ENCODE data around the gene KCND2. TPM values are rescaled to one million over a fixed set of nuclear protein-coding genes. Genes with fewer than 3 reads are reported as not detected.

KCND2 gene
- total RNA-seq, 1 experiment from 2014 or later = not detected

DNA sequence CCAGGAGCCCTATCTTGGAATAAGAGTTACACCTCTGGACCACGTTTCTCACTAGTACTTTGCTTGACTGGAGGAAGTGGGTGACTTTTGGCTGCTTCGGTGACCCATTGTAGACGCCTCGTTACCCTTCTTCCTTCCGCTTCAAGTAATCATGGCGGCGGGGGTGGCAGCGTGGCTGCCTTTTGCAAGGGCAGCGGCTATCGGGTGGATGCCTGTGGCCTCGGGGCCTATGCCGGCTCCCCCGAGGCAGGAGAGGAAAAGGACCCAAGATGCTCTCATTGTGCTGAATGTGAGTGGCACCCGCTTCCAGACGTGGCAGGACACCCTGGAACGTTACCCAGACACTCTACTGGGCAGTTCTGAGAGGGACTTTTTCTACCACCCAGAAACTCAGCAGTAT lies 1.5 kb downstream of the KCND2 start:
- Mint-ChIP-seq H3K4me1 (ENCODE audit: low read depth, unreplicated experiment) (peaks cover 8% of the 10 kb centered on the region), H3K9me3 (ENCODE audit: unreplicated experiment) (no peaks in the 10 kb centered on the region), H3K27ac (ENCODE audit: unreplicated experiment) (no peak overlapping the region), H3K36me3 (ENCODE audit: insufficient read depth, unreplicated experiment) (no peaks in the 10 kb centered on the region), H3K27me3 (ENCODE audit: insufficient read depth, unreplicated experiment) (peaks cover 29% of the 10 kb centered on the region), H3K4me3 (ENCODE audit: unreplicated experiment) (no peak overlapping the region)
- DNase-seq = no peak
- BruUV-seq (replicated peaks) = no TSS peak
- Histone ChIP-seq H3K27me3 (replicated peaks; ENCODE audit: control insufficient read depth, insufficient read depth, low read length) (no peaks in the 10 kb centered on the region; the same call in 1 of the 2 replicates), H3K9me3 (no peaks in the 10 kb centered on the region), H3K4me3 (ENCODE audit: low read depth, low read length) (no peak overlapping the region), H3K4me1 (no peaks in the 10 kb centered on the region), H3K36me3 (ENCODE audit: control insufficient read depth, insufficient read depth, low read length) (no peaks in the 10 kb centered on the region)
- POLR2A ChIA-PET = no interaction called here
- TF ChIP-seq, protein P1, sequence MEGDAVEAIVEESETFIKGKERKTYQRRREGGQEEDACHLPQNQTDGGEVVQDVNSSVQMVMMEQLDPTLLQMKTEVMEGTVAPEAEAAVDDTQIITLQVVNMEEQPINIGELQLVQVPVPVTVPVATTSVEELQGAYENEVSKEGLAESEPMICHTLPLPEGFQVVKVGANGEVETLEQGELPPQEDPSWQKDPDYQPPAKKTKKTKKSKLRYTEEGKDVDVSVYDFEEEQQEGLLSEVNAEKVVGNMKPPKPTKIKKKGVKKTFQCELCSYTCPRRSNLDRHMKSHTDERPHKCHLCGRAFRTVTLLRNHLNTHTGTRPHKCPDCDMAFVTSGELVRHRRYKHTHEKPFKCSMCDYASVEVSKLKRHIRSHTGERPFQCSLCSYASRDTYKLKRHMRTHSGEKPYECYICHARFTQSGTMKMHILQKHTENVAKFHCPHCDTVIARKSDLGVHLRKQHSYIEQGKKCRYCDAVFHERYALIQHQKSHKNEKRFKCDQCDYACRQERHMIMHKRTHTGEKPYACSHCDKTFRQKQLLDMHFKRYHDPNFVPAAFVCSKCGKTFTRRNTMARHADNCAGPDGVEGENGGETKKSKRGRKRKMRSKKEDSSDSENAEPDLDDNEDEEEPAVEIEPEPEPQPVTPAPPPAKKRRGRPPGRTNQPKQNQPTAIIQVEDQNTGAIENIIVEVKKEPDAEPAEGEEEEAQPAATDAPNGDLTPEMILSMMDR (IDR thresholded peaks at IDR 0.05; ENCODE audit: insufficient read depth in 1 of 2, low read depth in 1 of 2, low read length in 1 of 2, severe bottlenecking in 1 of 2, unreplicated experiment in 1 of 2) = no peak
- intact Hi-C loops (cut with micrococcal nuclease; ENCODE audit: unreplicated experiment) = no loop called here
- CTCF ChIA-PET = no interaction called here

DNA sequence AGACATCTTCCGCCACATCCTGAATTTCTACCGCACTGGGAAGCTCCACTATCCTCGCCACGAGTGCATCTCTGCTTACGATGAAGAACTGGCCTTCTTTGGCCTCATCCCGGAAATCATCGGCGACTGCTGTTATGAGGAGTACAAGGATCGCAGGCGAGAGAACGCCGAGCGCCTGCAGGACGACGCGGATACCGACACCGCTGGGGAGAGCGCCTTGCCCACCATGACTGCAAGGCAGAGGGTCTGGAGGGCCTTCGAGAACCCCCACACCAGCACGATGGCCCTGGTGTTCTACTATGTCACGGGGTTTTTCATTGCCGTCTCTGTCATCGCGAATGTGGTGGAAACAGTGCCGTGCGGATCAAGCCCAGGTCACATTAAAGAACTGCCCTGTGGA lies 1.9 kb downstream of the KCND2 start:
- POLR2A ChIA-PET = no interaction called here
- DNase-seq = no peak
- Mint-ChIP-seq H3K9me3 (ENCODE audit: unreplicated experiment) (no peaks in the 10 kb centered on the region), H3K4me1 (ENCODE audit: low read depth, unreplicated experiment) (peaks cover 8% of the 10 kb centered on the region), H3K4me3 (ENCODE audit: unreplicated experiment) (no peak overlapping the region), H3K27me3 (ENCODE audit: insufficient read depth, unreplicated experiment) (peaks cover 27% of the 10 kb centered on the region), H3K27ac (ENCODE audit: unreplicated experiment) (no peak overlapping the region), H3K36me3 (ENCODE audit: insufficient read depth, unreplicated experiment) (no peaks in the 10 kb centered on the region)
- CTCF ChIA-PET = no interaction called here
- H3K36me3 ChIP-seq (ENCODE audit: control insufficient read depth, insufficient read depth, low read length) = no peaks in the 10 kb centered on the region
- H3K4me3 ChIP-seq (ENCODE audit: low read depth, low read length) = no peak overlapping the region
- intact Hi-C loops (cut with micrococcal nuclease; ENCODE audit: unreplicated experiment) = no loop called here
- no peaks in the 10 kb centered on the region for H3K4me1 ChIP-seq
- no TSS peak for BruUV-seq (replicated peaks)
- TF ChIP-seq, protein P1 (IDR thresholded peaks at IDR 0.05; ENCODE audit: insufficient read depth in 1 of 2, low read depth in 1 of 2, low read length in 1 of 2, severe bottlenecking in 1 of 2, unreplicated experiment in 1 of 2) = no peak
- no peaks in the 10 kb centered on the region for H3K9me3 ChIP-seq
- H3K27me3 ChIP-seq (replicated peaks; ENCODE audit: control insufficient read depth, insufficient read depth, low read length) = no peaks in the 10 kb centered on the region; the same call in 1 of the 2 replicates

DNA sequence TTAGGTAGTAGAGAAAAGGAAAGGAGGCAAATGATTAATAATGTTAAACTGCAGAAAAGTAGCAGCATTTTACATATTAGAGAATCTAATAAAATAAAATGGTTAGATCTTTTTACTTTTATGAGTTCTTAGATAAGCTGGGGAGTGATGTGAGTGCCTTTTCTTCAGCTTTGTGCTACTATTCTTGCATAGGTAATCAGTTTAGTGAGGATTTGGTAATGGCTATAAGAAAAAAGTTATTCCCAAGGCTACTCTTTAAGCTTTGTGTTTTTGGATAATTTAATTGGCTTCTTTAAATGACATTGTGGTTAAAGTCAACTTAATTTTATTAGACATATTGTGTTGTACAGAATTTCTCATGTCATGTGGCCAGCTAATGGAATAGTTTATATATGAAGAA lies 3.7 kb downstream of the KCND2 start:
- intact Hi-C loops (cut with micrococcal nuclease; ENCODE audit: unreplicated experiment) = no loop called here
- Mint-ChIP-seq H3K9me3 (ENCODE audit: unreplicated experiment) (no peaks in the 10 kb centered on the region), H3K4me3 (ENCODE audit: unreplicated experiment) (no peak overlapping the region), H3K27ac (ENCODE audit: unreplicated experiment) (no peak overlapping the region), H3K27me3 (ENCODE audit: insufficient read depth, unreplicated experiment) (peaks cover 26% of the 10 kb centered on the region), H3K4me1 (ENCODE audit: low read depth, unreplicated experiment) (peaks cover 8% of the 10 kb centered on the region), H3K36me3 (ENCODE audit: insufficient read depth, unreplicated experiment) (no peaks in the 10 kb centered on the region)
- ChIA-PET CTCF (no interaction called here), POLR2A (no interaction called here)
- Histone ChIP-seq H3K9me3 (no peaks in the 10 kb centered on the region), H3K4me1 (no peaks in the 10 kb centered on the region), H3K36me3 (ENCODE audit: control insufficient read depth, insufficient read depth, low read length) (no peaks in the 10 kb centered on the region), H3K27me3 (replicated peaks; ENCODE audit: control insufficient read depth, insufficient read depth, low read length) (no peaks in the 10 kb centered on the region; the same call in 1 of the 2 replicates), H3K4me3 (ENCODE audit: low read depth, low read length) (no peak overlapping the region)
- TF ChIP-seq, protein P1 (IDR thresholded peaks at IDR 0.05; ENCODE audit: insufficient read depth in 1 of 2, low read depth in 1 of 2, low read length in 1 of 2, severe bottlenecking in 1 of 2, unreplicated experiment in 1 of 2) = no peak
- no TSS peak for BruUV-seq (replicated peaks)
- DNase-seq = no peak
